D341Med (cell line): ENCODE results near the gene PLCXD1.
"Not testable (repeated sequence)": the region's sequence is repeated elsewhere in the genome, so short reads cannot be mapped to it uniquely, and the experiment has no call there.

ENCODE experiments used
- DNase-seq: peaks from one replicate; pipeline ENCODE4 v3.0.0; 2012; ENCODE audit warnings: low spot score

The PLCXD1 gene

DNA sequence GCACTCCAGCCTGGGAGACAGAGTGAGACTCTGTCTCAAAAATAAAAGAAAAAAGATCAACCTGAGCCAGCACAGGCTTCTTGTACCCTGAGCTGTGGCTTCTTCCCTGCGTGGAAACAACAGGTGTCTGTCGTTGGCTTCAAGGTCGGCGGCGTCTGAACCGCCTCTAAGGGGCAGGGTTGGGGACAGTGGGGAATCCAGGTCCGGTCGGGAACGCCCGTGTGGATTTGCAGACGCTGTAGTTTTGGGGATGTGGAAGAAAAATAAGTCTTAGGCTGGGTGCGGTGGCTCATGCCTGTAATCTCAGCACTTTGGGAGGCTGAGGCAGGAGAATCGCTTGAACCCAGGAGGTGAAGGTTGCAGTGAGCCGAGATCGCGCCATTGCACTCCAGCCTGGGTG lies 17.2 kb upstream of the PLCXD1 start:
- not testable (repeated sequence) for DNase-seq

DNA sequence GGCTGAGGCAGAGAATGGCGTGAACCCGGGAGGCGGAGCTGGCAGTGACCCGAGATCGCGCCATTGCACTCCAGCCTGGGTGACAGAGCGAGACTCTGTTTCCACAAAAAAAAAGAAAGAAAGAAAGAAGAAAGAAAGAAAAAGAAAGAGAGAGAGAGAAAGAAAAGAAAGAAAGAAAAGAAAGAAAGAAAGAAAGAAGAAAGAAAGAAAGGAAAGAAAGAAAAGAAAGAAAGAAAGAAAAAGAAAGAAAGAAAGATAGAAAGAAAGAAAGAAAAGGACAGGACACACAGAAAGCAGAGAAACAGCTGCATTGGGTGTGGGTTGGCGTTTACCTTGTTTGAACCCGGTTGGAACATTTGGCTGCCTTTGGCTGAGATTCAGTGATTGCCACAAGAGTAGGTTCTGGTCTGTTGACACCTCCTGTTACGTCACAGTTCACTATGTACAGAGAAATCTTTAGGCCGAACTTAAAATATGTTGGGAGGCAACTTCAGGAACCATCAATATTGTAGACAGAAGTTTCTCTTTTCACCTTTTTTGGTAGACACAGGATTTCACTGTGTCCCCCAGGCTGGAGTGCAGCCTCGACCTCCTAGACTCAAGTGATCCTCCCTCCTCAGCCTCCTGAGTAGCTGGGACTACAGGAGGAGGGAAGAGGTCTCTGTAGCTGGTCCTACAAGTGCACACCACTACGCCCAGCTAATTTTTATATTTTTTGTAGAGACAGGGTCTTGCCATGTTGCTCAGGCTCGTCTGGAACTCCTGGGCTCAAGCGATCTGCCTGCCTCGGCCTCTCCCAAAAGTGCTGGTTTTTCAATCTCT lies 16.3 kb upstream of the PLCXD1 start:
- DNase-seq: no peak

DNA sequence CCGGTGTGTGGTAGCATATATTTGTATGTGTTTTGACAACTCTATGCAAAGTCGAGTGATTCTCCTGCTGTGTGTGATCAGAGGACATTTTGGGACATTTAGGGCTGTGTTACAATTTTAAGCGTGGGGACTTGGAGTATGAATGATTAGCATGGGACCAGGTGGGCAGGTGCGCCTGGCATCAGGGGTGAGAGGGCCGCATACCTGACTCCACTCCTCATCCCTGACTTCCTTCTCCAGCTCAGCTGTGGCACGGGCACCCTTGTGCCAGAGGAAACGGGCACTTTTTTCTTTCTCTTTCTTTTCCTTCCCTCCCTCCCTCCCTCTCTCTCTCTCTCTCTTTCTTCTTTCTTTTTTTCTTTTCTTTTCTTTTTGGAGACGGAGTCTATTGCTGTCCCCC lies 15.7 kb upstream of the PLCXD1 start:
- DNase-seq: no peak

DNA sequence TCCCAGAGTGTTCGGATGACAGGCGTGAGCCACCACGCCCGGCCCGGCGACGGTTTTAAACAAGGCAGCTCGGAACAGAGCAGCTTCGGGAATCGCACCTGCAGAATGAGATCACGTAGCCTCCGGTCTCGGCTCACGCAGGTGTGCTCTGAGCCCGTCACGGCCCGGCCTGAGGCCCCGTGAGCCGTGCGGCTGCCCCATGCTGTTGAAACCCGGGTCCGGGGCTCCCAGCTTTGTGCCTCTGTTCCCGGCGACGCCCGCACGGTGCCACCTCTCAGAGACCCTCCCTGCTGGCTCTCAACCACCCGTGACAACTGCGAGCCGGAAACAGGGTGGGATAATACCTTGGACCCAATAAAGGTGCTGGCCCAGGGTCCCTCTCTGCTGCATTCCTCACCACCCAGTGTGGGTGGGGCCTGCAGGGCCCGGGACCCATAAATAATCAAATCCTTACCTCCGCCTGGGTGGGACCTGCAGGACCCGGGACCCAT lies 13.4 kb upstream of the PLCXD1 start:
- DNase-seq: no peak

DNA sequence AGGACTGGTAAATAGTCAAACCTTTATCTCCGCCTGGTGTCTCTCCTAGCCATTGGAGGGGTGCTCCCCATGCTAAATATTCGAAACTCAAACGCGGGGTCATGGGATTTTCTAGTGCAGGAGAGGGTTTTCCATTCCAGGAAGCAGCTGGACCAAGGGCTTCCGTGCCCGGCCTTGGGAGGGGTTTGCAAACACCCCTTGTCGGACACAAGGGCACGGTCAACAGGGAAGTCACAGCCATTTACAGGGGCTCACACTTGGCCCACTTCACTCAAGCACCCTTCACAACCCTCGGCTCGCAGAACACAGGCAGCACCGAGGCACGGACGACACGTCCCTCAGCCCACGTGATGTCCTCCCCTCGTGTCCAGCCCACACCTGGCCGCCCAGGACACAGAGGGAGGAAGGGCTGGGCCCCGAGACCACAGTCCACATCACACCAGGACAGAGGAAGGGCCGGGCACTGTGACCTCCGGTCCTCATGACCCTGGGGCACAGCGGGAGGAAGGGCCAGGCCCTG lies 10.3 kb upstream of the PLCXD1 start:
- DNase-seq: no peak

DNA sequence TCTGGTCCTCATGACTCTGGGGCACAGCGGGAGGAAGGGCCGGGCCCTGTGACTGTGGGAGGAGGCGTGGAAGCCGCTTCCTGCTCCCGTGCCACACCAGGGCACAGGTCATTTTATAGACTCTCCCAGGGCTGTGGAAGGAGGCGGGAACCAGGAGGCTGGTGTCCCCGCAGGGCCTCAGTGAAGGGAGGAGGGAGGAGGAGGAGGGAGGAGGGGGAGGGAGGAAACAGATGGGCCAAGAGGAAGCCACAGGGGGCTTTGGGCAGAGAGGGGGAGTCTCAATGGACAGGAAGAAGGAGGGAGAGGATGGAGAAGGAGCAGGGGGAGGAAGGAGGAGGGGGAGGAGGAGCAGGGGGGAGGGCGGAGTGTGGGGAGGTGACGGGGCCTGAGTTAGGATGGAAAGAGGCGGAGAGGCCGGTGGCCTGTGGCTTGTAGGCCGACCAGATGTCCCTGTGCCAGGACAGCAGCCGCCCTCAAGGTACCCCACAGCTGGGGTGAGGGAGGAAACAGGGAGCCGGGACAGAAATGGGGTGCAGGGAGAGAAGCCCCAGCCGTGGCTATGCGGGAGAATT lies 6.2 kb upstream of the PLCXD1 start:
- no peak for DNase-seq

DNA sequence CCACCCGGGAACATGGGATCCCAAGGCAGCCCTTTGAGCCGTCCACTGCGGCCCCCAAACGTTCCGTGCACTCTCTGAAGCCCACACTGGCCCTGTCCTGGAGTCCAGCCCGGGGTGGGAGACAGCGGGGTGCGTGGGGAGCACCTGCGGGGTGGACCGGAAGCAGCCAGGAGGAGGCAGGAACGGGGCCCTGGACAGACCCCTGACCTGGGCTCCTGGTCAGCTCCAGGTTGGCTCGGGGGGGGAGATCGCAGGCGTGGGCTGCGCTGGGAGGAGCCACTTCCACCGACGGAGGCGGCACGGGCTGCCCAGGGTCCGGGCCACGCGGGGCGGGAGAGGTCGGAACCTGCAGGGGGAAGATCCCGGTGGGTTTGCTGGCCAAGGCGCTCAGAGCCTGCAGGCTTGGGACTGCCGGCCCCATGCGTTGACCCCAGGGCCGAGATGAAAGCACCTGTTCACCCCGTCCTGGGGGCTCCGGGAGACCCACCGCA lies 5.7 kb upstream of the PLCXD1 start:
- no peak for DNase-seq

DNA sequence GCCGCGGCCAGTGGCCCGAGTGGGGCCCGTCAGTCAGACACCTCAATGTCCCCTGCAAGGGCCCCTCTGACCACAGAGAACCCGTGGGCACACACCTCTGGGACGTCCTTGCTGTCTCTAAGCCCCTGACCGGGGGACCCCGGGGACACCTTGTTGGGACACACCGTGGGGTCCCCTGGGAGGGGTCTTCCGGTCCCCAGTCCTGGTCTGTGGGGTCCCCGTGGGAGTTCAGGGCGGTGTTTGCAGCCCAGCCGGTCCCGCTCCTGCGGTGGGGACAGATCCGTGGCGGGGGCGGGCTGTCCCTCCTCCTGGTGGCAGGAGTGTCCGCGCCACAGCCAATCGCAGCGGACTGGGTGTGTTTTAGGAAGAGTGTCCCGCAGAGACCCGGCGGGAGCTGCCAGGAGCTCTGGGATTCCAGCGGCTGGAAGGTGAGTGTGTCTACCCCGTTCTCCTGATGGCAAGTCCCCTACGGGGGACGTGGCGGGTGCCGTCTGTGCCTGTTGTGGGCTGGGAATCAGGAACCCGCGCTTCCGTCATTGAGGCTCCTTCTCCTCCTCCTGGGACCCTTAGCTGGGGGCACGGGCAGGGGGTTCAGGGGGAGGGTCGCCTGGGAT lies 5.1 kb upstream of the PLCXD1 start:
- DNase-seq: peak; percentile 84

DNA sequence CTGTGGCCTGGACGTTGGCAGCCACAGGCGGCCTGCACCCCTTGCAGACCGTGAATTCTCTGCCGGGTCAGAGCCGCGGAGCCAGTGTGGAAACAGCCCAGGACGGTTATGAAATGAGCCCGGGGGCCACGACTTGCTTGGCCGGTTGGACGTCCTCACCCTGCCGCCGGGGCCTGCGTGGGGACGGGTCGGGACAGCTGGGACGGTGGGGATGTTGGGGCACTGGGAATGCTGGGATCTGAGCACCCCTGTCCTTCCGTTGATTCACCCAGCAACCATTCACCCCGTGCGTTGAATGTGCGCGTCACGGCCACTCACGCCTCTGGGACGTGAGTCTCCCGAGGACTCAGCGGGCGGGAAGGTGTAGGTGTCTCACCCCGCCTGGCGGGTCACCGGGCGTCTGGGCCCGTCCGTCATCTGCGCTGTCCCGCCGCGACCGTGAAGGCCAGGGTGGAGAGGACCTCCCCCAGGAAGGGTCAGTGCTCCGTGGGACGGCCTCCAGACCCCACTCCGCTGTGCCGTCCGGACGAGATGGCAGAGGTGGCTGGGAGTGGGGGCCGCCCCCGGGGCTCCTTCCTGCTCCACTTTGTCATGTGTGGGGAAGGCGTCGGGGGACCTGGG lies 4.5 kb upstream of the PLCXD1 start:
- DNase-seq: no peak

DNA sequence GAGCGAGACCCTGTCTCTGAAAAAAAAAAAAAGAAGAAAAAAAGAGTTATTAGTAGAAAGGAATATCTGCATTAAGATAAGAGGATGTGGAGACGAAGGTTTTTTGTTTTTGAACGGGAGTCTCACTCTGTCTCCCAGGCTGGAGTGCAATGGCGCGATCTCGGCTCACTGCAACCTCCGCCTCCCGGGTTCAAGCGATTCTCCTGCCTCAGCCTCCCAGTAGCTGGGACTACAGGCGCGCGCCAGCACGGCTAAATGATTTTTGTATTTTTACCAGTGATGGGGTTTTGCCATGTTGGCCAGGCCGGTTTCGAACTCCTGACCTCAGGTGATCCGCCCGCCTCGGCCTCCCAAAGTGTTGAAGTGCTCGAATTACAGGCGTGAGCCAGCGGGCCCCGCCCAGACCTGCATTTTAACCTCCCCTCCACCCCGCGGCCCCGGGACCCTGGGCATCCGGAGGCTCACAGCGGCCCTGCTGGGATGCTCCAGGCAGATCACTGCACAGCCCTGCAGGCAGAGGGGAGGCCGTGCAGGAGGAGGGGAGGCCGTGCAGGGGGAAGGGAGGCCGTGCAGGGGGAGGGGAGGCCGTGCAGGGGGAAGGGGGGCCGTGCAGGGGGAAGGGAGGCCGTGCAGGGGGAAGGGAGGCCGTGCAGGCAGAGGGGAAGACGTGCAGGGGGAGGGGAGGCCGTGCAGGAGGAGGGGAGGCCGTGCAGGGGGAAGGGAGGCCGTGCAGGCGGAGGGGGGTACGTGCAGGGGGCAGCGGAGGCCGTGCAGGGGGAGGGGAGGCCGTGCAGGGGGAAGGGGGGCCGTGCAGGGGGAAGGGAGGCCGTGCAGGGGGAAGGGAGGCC lies 1.2 kb upstream of the PLCXD1 start:
- DNase-seq: not testable (repeated sequence)

DNA sequence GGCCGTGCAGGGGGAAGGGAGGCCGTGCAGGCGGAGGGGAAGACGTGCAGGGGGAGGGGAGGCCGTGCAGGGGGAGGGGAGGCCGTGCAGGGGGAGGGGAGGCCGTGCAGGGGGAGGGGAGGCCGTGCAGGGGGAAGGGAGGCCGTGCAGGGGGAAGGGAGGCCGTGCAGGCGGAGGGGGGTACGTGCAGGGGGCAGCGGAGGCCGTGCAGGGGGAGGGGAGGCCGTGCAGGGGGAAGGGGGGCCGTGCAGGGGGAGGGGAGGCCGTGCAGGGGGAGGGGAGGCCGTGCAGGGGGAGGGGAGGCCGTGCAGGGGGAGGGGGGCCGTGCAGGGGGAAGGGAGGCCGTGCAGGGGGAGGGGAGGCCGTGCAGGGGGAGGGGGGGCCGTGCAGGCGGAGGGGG lies 459 bp upstream of the PLCXD1 start:
- DNase-seq: not testable (repeated sequence)

DNA sequence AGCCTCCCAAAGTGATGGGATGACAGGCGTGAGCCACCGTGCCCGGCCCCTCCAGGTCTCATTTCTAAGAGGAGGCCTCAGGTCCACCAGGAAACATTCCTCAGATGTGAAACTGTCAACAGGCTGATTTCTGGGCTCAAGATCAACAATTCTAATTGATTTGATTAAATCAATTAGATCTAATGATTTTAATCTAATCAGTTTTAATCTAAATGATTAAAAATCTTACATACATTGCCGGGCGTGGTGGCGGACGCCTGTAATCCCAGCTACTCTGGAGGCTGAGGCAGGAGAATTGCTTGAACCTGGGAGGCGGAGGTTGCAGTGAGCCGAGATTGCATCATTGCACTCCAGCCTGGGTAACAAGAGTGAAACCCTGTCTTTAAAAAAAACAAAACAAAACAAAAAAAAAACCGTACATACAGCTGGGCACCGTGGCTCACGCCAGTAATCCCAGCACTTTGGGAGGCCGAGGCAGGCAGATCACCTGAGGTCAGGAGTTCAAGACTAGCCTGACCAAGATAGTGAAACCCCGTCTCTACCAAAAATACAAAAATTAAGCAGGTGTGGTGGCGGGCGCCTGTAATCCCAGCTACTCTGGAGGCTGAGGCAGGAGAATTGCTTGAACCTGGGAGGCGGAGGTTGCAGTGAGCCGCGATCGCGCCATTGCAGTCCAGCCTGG lies 960 bp downstream of the PLCXD1 start:
- not testable (repeated sequence) for DNase-seq

DNA sequence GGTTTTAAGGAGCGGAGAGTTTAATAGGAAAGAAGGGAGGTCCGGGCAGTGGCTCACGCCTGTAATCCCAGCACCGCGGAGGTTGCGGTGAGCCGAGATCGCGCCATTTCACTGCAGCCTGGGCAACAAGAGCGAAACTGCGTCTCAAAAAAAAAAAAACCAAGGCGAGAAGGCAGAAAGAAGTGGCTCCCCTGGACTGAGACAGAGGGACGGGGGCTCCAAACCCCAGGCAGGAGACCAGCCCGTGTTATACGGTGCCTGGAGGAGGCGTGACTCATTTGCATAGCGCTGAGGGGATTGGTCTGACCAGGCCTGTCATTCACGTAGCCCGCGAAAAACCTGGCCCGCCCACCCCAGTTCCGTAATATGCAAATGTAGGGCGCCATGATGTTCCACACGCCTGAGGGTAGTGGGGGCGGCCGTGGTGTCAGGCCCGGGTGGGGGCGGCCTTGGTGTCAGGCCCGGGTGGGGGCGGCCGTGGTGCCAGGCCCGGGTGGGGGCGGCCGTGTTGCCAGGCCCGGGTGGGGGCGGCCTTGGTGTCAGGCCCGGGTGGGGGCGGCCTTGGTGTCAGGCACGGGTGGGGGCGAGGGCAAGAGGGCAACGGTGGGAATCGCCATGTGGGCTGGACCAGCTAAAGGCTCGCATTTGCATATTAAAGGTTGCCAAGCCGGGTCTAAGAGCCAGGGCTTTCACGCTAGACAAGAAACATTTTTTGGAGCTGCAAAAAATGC lies 2.1 kb downstream of the PLCXD1 start:
- peak; percentile 90 for DNase-seq

DNA sequence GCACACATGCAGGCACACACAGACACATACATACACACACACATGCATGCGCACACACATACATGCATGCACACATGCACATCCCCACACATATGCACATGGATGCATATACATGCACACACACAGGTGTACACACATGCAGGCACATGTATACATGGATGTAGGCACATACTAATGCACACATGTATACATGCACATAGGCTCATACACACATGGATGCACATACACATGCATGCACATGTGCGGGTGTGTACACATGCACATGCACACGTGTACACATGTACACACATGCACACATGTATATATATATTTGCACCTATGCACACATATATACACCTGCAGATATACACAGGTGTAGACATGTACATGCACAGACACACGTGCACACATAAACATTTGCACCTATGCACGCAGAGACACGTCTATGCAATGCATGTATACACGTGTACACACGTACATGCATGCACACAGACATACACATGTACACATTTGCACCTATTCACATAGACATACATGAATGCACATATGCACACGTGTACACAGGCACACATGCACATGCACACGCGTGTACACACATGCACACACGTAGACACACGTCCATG lies 4.0 kb downstream of the PLCXD1 start:
- DNase-seq: no peak

DNA sequence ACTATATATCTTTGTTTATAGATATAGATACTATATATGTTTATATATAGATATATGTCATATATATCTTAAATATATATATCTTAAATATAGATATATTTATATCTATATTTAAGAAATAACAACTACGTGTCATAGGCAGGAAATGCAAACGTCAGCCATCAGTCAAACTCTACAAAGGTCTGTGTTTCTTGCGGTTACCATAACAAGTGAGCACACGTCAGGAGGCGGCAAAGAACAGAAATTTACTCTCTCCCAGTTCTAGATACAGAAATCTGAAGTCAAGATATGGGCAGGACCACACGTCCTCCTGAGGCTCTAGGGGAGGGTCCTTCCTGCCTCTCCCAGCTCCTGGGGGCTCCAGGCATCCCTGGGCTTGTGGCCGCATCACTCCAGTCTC lies 6.5 kb downstream of the PLCXD1 start:
- no peak for DNase-seq

DNA sequence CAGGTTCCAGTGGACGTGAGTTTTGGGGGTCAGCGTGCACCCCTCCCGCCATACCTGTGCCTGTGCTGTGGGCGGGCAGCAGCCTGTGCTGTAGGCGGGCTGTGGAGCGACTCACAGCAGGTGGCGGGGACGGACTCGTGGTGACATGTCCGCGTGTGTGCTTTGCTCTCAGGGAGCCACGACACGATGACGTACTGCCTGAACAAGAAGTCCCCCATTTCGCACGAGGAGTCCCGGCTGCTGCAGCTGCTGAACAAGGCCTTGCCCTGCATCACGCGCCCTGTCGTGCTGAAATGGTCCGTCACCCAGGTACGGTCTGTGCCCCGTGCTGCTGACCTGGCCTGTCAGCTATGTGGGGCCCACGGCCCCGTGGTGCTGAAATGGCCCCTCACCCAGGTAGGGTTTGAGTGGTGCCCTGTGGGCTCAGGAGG lies 7.4 kb downstream of the PLCXD1 start:
- DNase-seq: no peak

DNA sequence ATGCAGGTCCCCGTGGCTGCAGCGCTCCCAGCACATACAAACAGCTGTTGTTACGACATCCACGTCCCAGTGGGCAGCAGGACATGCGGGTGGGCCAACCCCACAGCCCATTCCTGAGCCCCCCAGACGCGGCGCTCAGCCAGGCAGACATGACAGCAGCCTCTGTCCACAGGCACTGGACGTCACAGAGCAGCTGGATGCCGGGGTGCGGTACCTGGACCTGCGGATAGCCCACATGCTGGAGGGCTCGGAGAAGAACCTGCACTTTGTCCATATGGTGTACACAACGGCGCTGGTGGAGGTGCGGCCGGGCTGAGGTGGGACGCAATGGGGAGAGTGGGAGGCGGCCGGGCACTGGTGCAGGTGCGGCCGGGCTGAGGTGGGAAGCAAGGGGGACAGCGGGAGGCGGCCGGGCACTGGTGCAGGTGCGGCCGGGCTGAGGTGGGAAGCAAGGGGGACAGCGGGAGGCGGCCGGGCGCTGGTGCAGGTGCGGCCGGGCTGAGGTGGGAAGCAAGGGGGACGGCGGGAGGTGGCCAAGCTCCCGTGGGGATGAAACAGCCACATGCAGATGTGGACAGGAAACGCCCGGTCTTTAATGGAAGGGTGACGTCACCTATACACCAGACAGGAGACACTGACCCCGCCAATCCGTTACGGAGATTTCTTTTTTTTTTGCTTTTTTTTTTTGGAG lies 9.4 kb downstream of the PLCXD1 start:
- DNase-seq: no peak

DNA sequence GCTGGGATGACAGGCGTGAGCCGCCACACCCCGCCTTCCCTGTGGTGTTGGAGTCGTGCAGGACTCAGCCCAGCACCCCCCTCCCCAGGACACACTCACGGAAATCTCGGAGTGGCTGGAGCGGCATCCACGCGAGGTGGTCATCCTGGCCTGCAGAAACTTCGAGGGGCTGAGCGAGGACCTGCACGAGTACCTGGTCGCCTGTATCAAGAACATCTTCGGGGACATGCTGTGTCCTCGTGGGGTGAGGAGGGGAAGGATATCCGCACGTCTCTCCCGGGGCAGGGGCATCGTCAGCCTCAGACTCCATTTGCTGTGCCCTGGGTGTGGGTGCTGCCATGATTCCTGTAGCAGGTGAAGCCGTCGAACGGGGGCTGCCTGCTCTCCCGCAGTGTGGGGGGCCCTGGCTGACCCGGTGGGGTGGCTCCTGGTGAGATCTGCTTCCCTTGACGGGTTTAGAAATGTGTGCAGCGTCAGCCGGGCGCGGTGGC lies 10.3 kb downstream of the PLCXD1 start:
- DNase-seq: no peak
